HepG2 (cell line): ENCODE measurements around the gene ANTKMT. TPM values are rescaled to one million over a fixed set of nuclear protein-coding genes. Genes with fewer than 3 reads are reported as not detected.

ENCODE experiments used
- EEA1 ChIP-seq: sonication (generic); formaldehyde crosslinking; IDR thresholded peaks from 2 replicates; pipeline ENCODE4 v1.5.1; 2020; ENCODE audit warnings: mild to moderate bottlenecking, missing genetic modification reagents, borderline replicate concordance
- GABPB1 ChIP-seq: IDR thresholded peaks from 2 replicates; pipeline ENCODE4 v1.6.1; 2016; ENCODE audit warnings: mild to moderate bottlenecking, missing genetic modification reagents, moderate library complexity, missing compliant biosample characterization
- KDM6A ChIP-seq: IDR thresholded peaks from 2 replicates; pipeline ENCODE4 v1.6.1; 2016; ENCODE audit warnings: low read depth
- KMT2A ChIP-seq: sonication (generic); formaldehyde crosslinking; IDR thresholded peaks from 2 replicates; pipeline ENCODE4 v1.4.0; 2020; ENCODE audit warnings: missing genetic modification reagents
- SOX6 ChIP-seq, 2 experiments: fragments of 450-650 bp in 1 of 2; sonication (generic) in 1 of 2; formaldehyde crosslinking in 1 of 2; IDR thresholded peaks; 2 replicates each; pipeline versions ENCODE4 v1.4.0 to v1.6.1; 2017 to 2020; ENCODE audit warnings: antibody characterized with exemption in 1 of 2, mild to moderate bottlenecking in 1 of 2, missing genetic modification reagents in 1 of 2
- ZFX ChIP-seq: sonication (generic); formaldehyde crosslinking; IDR thresholded peaks from 2 replicates; pipeline ENCODE4 v1.4.0; 2020; ENCODE audit warnings: mild to moderate bottlenecking, low read depth, missing genetic modification reagents, moderate library complexity
- ZNF3 ChIP-seq: IDR thresholded peaks from 2 replicates; pipeline ENCODE4 v1.7.0; 2017; ENCODE audit warnings: inconsistent platforms
- polyA plus RNA-seq, 8 experiments: library from polyadenylated mRNA; depleted of rRNA in 3 of 8; stranded (reverse) in 7 of 8; unstranded in 1 of 8; fragments of >200 nt; fragmentation: Illumina TruSeq in 4 of 8; extraction: Trizol in 4 of 8; gene quantifications; 2 replicates each; pipeline versions ENCODE4 v1.2.1 to v1.2.3, GENCODE V29; 2011 to 2016; ENCODE audit warnings: low read depth in 4 of 8, missing spikeins in 1 of 8, mixed read lengths in 1 of 8; ENCODE audit not compliant: insufficient read depth in 1 of 8
- total RNA-seq, 5 experiments: library from RNA; depleted of rRNA; stranded (reverse); fragments of >200 nt; fragmentation: Illumina TruSeq; extraction: Trizol; gene quantifications; 2 replicates each; pipeline ENCODE4 v1.2.3, GENCODE V29; 2016; ENCODE audit warnings: low read depth in 1 of 5
- TF ChIP-seq, protein P1 (sequence below): sonication (generic); formaldehyde crosslinking; IDR thresholded peaks from 2 replicates; pipeline ENCODE4 v1.8.1; 2023; ENCODE audit warnings: mild to moderate bottlenecking, missing genetic modification reagents
- TF ChIP-seq, protein P2 (sequence below): sonication (generic); formaldehyde crosslinking; IDR thresholded peaks from 2 replicates; pipeline ENCODE4 v1.4.0; 2020; ENCODE audit warnings: missing genetic modification reagents
- TF ChIP-seq, protein P3 (sequence below): sonication (generic); formaldehyde crosslinking; IDR thresholded peaks from 2 replicates; pipeline ENCODE4 v1.4.0; 2020; ENCODE audit warnings: missing genetic modification reagents, mild to moderate bottlenecking, borderline replicate concordance
- TF ChIP-seq, protein P4 (sequence below), 2 experiments: sonication (generic) in 1 of 2; formaldehyde crosslinking in 1 of 2; IDR thresholded peaks; 2 replicates each; pipeline versions ENCODE4 v1.5.1 to v1.6.1; 2011 to 2020; ENCODE audit warnings: borderline replicate concordance in 1 of 2, low read depth in 1 of 2, low read length in 1 of 2, mild to moderate bottlenecking in 1 of 2, missing genetic modification reagents in 1 of 2, moderate library complexity in 1 of 2
- TF ChIP-seq, protein P5 (sequence below): sonication (generic); formaldehyde crosslinking; IDR thresholded peaks from 2 replicates; pipeline ENCODE4 v1.9.0; 2022; ENCODE audit warnings: missing genetic modification reagents, mild to moderate bottlenecking, borderline replicate concordance
- TF ChIP-seq, protein P6 (sequence below): sonication (generic); formaldehyde crosslinking; IDR thresholded peaks from 2 replicates; pipeline ENCODE4 v1.5.1; 2020; ENCODE audit warnings: mild to moderate bottlenecking, missing genetic modification reagents, moderate library complexity

The ANTKMT gene
- total and polyA plus RNA-seq, 2 of the 13 experiments (the other 11 are each of a cell fraction or from before 2014, with no cell fraction given): 7.5 to 47.8 TPM

DNA sequence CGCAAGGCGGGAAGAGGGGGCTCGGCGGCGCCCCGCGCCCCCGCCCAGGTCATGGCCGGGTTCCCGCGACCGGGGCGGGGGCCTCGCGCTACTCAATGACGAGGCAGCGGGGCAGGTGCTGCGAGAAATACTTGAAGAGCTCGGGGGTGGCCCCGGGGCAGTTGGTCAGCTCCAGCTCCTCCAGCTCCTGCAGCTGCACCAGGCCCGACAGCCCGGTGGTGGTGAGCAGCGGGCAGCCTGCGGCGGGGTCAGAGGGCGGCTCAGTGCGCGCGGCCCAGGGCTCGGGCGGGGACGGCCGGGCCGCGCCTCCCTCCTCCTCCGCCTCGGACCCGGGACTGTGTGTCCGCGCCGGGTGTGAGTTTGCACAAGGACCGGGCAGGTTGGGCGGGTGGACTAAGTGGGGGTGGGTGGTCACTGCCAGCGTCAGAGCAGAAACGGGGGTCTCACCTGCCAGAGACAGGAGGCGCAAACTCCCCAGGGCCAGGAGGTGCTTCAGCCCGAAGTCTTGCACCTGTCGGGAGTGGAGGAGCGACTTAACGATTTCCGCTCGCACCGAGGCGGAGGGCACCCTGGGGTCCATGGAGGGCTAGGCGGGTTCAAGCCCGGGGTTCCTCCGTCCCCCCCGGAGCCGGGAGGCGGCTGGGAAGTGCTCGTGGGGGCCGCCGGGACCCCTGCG, 26.6 kb upstream of the ANTKMT start (continued):
- TF ChIP-seq, protein P1, sequence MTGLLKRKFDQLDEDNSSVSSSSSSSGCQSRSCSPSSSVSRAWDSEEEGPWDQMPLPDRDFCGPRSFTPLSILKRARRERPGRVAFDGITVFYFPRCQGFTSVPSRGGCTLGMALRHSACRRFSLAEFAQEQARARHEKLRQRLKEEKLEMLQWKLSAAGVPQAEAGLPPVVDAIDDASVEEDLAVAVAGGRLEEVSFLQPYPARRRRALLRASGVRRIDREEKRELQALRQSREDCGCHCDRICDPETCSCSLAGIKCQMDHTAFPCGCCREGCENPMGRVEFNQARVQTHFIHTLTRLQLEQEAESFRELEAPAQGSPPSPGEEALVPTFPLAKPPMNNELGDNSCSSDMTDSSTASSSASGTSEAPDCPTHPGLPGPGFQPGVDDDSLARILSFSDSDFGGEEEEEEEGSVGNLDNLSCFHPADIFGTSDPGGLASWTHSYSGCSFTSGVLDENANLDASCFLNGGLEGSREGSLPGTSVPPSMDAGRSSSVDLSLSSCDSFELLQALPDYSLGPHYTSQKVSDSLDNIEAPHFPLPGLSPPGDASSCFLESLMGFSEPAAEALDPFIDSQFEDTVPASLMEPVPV (CRISPR knock-in tag): no peak
- TF ChIP-seq GABPB1 (CRISPR knock-in tag) (0 out of 2 replicates have a peak, but pooled peaks have one; percentile 13), SOX6 (IDR thresholded peaks at IDR 0.05) (no peak), SOX6 (CRISPR knock-in tag; IDR thresholded peaks at IDR 0.05) (no peak), KDM6A (no peak), ZFX (0 out of 2 replicates have a peak, but pooled peaks have one; percentile 21), EEA1 (no peak), ZNF3 (no peak), KMT2A (CRISPR knock-in tag) (no peak)
- TF ChIP-seq, protein P2, sequence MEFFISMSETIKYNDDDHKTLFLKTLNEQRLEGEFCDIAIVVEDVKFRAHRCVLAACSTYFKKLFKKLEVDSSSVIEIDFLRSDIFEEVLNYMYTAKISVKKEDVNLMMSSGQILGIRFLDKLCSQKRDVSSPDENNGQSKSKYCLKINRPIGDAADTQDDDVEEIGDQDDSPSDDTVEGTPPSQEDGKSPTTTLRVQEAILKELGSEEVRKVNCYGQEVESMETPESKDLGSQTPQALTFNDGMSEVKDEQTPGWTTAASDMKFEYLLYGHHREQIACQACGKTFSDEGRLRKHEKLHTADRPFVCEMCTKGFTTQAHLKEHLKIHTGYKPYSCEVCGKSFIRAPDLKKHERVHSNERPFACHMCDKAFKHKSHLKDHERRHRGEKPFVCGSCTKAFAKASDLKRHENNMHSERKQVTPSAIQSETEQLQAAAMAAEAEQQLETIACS (CRISPR knock-in tag): peak; percentile 60
- TF ChIP-seq, protein P3, sequence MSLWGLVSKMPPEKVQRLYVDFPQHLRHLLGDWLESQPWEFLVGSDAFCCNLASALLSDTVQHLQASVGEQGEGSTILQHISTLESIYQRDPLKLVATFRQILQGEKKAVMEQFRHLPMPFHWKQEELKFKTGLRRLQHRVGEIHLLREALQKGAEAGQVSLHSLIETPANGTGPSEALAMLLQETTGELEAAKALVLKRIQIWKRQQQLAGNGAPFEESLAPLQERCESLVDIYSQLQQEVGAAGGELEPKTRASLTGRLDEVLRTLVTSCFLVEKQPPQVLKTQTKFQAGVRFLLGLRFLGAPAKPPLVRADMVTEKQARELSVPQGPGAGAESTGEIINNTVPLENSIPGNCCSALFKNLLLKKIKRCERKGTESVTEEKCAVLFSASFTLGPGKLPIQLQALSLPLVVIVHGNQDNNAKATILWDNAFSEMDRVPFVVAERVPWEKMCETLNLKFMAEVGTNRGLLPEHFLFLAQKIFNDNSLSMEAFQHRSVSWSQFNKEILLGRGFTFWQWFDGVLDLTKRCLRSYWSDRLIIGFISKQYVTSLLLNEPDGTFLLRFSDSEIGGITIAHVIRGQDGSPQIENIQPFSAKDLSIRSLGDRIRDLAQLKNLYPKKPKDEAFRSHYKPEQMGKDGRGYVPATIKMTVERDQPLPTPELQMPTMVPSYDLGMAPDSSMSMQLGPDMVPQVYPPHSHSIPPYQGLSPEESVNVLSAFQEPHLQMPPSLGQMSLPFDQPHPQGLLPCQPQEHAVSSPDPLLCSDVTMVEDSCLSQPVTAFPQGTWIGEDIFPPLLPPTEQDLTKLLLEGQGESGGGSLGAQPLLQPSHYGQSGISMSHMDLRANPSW: no peak
- TF ChIP-seq, protein P4, sequence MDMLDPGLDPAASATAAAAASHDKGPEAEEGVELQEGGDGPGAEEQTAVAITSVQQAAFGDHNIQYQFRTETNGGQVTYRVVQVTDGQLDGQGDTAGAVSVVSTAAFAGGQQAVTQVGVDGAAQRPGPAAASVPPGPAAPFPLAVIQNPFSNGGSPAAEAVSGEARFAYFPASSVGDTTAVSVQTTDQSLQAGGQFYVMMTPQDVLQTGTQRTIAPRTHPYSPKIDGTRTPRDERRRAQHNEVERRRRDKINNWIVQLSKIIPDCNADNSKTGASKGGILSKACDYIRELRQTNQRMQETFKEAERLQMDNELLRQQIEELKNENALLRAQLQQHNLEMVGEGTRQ (IDR thresholded peaks at IDR 0.05; ENCODE audit: low read depth, low read length): no peak
- TF ChIP-seq, protein P4 (CRISPR knock-in tag; IDR thresholded peaks at IDR 0.05; ENCODE audit: borderline replicate concordance): no peak
- TF ChIP-seq, protein P5, sequence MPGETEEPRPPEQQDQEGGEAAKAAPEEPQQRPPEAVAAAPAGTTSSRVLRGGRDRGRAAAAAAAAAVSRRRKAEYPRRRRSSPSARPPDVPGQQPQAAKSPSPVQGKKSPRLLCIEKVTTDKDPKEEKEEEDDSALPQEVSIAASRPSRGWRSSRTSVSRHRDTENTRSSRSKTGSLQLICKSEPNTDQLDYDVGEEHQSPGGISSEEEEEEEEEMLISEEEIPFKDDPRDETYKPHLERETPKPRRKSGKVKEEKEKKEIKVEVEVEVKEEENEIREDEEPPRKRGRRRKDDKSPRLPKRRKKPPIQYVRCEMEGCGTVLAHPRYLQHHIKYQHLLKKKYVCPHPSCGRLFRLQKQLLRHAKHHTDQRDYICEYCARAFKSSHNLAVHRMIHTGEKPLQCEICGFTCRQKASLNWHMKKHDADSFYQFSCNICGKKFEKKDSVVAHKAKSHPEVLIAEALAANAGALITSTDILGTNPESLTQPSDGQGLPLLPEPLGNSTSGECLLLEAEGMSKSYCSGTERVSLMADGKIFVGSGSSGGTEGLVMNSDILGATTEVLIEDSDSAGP (CRISPR knock-in tag): no peak
- TF ChIP-seq, protein P6, sequence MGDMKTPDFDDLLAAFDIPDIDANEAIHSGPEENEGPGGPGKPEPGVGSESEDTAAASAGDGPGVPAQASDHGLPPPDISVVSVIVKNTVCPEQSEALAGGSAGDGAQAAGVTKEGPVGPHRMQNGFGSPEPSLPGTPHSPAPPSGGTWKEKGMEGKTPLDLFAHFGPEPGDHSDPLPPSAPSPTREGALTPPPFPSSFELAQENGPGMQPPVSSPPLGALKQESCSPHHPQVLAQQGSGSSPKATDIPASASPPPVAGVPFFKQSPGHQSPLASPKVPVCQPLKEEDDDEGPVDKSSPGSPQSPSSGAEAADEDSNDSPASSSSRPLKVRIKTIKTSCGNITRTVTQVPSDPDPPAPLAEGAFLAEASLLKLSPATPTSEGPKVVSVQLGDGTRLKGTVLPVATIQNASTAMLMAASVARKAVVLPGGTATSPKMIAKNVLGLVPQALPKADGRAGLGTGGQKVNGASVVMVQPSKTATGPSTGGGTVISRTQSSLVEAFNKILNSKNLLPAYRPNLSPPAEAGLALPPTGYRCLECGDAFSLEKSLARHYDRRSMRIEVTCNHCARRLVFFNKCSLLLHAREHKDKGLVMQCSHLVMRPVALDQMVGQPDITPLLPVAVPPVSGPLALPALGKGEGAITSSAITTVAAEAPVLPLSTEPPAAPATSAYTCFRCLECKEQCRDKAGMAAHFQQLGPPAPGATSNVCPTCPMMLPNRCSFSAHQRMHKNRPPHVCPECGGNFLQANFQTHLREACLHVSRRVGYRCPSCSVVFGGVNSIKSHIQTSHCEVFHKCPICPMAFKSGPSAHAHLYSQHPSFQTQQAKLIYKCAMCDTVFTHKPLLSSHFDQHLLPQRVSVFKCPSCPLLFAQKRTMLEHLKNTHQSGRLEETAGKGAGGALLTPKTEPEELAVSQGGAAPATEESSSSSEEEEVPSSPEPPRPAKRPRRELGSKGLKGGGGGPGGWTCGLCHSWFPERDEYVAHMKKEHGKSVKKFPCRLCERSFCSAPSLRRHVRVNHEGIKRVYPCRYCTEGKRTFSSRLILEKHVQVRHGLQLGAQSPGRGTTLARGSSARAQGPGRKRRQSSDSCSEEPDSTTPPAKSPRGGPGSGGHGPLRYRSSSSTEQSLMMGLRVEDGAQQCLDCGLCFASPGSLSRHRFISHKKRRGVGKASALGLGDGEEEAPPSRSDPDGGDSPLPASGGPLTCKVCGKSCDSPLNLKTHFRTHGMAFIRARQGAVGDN (CRISPR knock-in tag): peak; percentile 48
